ENCODE results near the gene FAM228A.
"Not testable (repeated sequence)": the region's sequence is repeated elsewhere in the genome, so short reads cannot be mapped to it uniquely, and the experiment has no call there.

FAM228A gene

DNA sequence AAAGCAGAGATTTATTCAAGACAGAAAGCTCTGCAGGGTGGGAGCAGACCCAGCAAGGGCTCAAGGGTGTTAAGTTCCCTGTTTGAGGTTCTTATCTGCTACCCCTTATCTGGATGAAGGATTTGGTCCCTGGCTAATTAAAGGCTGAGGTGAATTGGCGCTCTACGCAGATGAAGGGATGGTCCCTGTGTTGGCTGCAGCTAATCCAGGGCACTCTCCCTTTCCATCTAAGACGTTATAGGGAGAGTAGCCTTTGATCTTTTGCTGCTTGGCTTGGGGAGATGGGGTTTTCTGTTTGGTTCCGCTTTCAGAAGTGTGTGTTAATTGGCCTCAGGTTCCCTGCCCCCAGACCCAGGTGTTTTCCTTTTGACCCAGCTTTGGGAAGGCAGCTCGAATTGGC lies 17.0 kb downstream of the FAM228A start:
- Histone ChIP-seq H3K27me3 (no peaks in the 10 kb centered on the region), H3K9me3 (no peaks in the 10 kb centered on the region), H3K36me3 (no peaks in the 10 kb centered on the region), H3K4me3 (ENCODE audit: low read depth, low read length) (no peak overlapping the region), H3K4me1 (no peaks in the 10 kb centered on the region)
- no peak for DNase-seq
- no peak for TF ChIP-seq CTCF (IDR thresholded peaks at IDR 0.05; ENCODE audit: low read depth, low read length)

DNA sequence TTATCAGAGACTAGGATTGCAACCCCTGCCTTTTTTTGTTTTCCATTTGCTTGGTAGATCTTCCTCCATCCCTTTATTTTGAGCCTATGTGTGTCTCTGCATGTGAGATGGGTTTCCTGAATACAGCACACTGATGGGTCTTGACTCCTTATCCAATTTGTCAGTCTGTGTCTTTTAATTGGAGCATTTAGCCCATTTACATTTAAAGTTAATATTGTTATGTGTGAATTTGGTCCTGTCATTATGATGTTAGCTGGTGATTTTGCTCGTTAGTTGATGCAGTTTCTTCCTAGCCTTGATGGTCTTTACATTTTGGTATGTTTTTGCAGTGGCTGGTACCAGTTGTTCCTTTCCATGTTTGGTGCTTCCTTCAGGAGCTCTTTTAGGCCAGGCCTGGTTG lies 22.4 kb downstream of the FAM228A start:
- H3K4me1 ChIP-seq; DNase-seq; H3K9me3 ChIP-seq; H3K36me3 ChIP-seq; H3K4me3 ChIP-seq (ENCODE audit: low read depth, low read length); H3K27me3 ChIP-seq: not testable (repeated sequence)

DNA sequence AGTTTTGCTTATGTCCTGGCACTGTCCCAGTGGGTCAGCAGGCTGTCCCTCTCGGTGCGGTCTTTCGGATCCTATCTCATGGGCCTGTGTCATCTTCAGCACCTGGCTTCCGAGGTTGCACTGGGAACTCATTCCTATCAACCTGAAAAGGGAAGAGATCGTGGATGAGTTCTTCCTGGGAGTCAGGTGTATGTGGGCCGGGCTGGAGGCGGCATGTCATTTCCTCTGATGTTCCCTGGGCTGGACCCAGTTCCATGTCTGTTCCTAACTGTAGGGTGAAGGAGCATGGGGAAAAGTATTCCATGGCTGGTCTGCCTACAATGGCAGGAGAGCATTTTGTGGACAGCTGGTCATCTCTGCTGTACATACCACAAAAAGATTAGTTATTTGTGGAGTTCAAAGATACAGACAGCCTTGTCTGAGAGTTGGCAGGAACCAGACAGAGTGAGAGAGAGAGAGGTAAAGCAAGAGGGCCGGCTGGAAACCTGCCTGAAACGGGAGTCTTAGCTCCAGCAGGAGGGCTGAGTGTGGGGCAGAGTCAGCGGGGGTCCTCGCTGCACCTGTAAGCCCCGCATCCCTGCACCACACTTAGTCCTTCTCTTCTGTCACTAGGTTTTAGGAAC lies 25.2 kb downstream of the FAM228A start:
- no peaks in the 10 kb centered on the region for H3K4me1 ChIP-seq
- H3K9me3 ChIP-seq, result no peaks in the 10 kb centered on the region
- no peaks in the 10 kb centered on the region for H3K27me3 ChIP-seq
- no peak overlapping the region for H3K4me3 ChIP-seq (ENCODE audit: low read depth, low read length)
- TF ChIP-seq CTCF (IDR thresholded peaks at IDR 0.05; ENCODE audit: low read depth, low read length), result no peak
- H3K36me3 ChIP-seq, result no peaks in the 10 kb centered on the region
- DNase-seq, result no peak

DNA sequence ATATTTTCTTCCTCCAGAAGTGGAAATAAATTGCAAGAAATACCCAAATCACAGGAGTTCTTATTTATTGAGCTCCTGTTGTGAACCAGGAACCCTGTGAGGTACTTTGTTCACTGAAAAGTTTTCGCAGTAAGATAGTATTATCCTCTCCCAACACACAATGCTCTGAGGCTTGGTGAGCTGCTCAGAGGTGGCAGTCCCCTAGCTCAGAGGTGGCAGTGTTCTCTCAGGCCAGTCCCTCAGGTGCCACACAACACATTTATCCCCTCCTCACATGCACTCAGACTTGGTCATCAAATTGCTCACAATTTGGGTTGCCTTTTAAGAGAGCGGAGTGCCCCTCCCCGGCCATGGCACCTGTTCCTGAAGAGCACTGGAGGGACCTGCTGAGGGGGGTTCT lies 25.9 kb downstream of the FAM228A start:
- no peaks in the 10 kb centered on the region for H3K36me3 ChIP-seq
- DNase-seq, result no peak
- H3K27me3 ChIP-seq, result no peaks in the 10 kb centered on the region

DNA sequence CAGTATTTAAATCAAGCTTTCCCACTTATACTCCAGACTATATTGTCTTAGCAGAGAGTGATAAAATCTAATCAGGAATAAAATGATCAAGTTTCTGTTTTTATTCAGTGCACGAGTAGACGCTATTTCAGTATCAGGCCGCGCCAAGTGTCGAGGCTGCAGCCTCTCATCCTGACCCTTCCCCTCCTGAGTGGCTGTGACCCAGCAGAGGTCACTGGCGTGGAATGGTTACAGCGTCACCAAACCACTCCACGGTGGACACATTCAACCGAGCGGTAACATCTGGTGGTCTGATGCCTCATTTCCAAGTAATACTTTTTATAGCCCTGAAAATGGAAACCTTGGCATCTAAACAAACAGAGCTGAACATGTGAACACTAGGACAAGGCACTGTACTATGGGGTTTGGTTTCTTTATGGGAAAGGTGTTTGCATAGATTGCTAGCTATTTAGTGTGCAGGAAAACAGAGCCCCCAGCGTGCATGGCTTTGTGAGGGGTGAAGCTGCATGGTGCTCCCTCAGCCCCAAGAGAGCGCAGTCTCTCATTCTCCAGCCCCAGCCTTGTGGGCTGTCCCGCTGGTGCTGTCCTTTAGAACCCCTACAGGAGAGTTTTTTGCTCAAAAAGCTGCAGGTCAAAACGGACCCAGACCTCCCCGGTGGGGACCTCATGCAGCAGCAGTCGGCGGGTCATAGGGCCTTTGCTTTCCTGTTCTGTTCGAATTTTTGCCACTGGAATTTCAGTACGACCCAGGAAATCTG lies 28.4 kb downstream of the FAM228A start:
- H3K36me3 ChIP-seq, result no peaks in the 10 kb centered on the region
- DNase-seq, result no peak
- no peaks in the 10 kb centered on the region for H3K9me3 ChIP-seq
- no peaks in the 10 kb centered on the region for H3K4me1 ChIP-seq
- no peak for TF ChIP-seq CTCF (IDR thresholded peaks at IDR 0.05; ENCODE audit: low read depth, low read length)
- no peak overlapping the region for H3K4me3 ChIP-seq (ENCODE audit: low read depth, low read length)
- no peaks in the 10 kb centered on the region for H3K27me3 ChIP-seq

More for the DNA sequence above, 25.9 kb downstream of the FAM228A start:
- H3K4me1 ChIP-seq, result no peaks in the 10 kb centered on the region
- no peak overlapping the region for H3K4me3 ChIP-seq (ENCODE audit: low read depth, low read length)
- no peak for TF ChIP-seq CTCF (IDR thresholded peaks at IDR 0.05; ENCODE audit: low read depth, low read length)
- no peaks in the 10 kb centered on the region for H3K9me3 ChIP-seq

DNA sequence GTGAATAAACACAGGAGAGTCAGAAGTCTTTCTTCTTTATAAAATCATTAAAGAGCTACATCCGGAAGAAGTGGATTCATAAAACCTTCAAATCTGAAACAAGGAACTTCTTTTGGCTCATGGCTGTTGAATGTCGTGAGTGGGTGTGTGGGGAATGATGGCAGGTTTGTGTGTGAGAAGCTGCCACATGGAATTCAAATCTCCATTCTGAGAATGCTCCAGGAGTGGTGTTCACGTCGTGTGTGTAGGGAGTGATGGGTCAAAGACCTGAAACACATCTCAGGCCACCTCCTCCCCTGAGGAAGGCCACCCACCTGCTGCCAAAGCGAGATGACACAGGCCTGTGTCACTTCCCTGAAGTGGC lies 28.9 kb downstream of the FAM228A start:
- Histone ChIP-seq H3K9me3 (no peaks in the 10 kb centered on the region), H3K27me3 (no peaks in the 10 kb centered on the region), H3K4me3 (ENCODE audit: low read depth, low read length) (no peak overlapping the region), H3K36me3 (no peaks in the 10 kb centered on the region), H3K4me1 (no peaks in the 10 kb centered on the region)
- no peak for DNase-seq
- TF ChIP-seq CTCF (IDR thresholded peaks at IDR 0.05; ENCODE audit: low read depth, low read length), result no peak

Measured in BE2C (cell line).